Renal pelvis (tissue), 12 donors: ENCODE results near the gene YBX1. TPM values are rescaled to one million over a fixed set of nuclear protein-coding genes. Genes with fewer than 3 reads are reported as not detected.

ENCODE experiments used
- DNase-seq: peaks from one replicate; pipeline ENCODE4 v3.0.0-alpha.2; 2013
- long read RNA-seq, 16 experiments: transcript quantifications; one replicate each; lab custom pipeline, GENCODE V29; 2026
- polyA plus RNA-seq, 3 donors: library from polyadenylated mRNA; unstranded; fragments of 120-200 nt; gene quantifications; one replicate each; pipeline ENCODE4 v1.2.1, GENCODE V29; 2013; ENCODE audit not compliant: insufficient read length in 3 of 3

YBX1 gene
- polyA plus RNA-seq, result 100 to 1,000 TPM; 628 to 660 (median 641) TPM
- long read RNA-seq, donor 1, transcript YBX1-201 (8 exons, 1,514 nt), result major isoform, 201 of 1,070 reads
- long read RNA-seq, donor 1, partial matches to known transcripts, result 866 of 1,070 reads
- long read RNA-seq, donor 1, other reads (novel, unspliced or antisense), result 0 of 1,070 reads
- long read RNA-seq, donor 2, transcript YBX1-201 (8 exons, 1,514 nt), result major isoform, 267 of 996 reads
- long read RNA-seq, donor 2, partial matches to known transcripts, result 728 of 996 reads
- long read RNA-seq, donor 2, other reads (novel, unspliced or antisense), result 0 of 996 reads
- long read RNA-seq, donor 3, transcript YBX1-201 (8 exons, 1,514 nt), result major isoform, 157 of 1,262 reads
- long read RNA-seq, donor 3, partial matches to known transcripts, result 1,099 of 1,262 reads
- long read RNA-seq, donor 3, other reads (novel, unspliced or antisense), result 5 of 1,262 reads
- long read RNA-seq, donor 4, transcript YBX1-201 (8 exons, 1,514 nt), result major isoform, 265 of 1,283 reads
- long read RNA-seq, donor 4, partial matches to known transcripts, result 1,016 of 1,283 reads
- long read RNA-seq, donor 4, other reads (novel, unspliced or antisense), result 0 of 1,283 reads
- long read RNA-seq, donor 5, transcript YBX1-201 (8 exons, 1,514 nt), result major isoform, 50 of 725 reads
- long read RNA-seq, donor 5, partial matches to known transcripts, result 673 of 725 reads
- long read RNA-seq, donor 5, other reads (novel, unspliced or antisense), result 0 of 725 reads
- long read RNA-seq, donor 6, transcript YBX1-201 (8 exons, 1,514 nt), result major isoform, 332 of 1,056 reads
- long read RNA-seq, donor 6, partial matches to known transcripts, result 723 of 1,056 reads
- long read RNA-seq, donor 6, other reads (novel, unspliced or antisense), result 0 of 1,056 reads
- long read RNA-seq, donor 7, transcript YBX1-201 (8 exons, 1,514 nt), result major isoform, 118 of 1,603 reads
- long read RNA-seq, donor 7, partial matches to known transcripts, result 1,477 of 1,603 reads
- long read RNA-seq, donor 7, other reads (novel, unspliced or antisense), result 8 of 1,603 reads
- long read RNA-seq, donor 8, transcript YBX1-201 (8 exons, 1,514 nt), result major isoform, 55 of 424 reads
- long read RNA-seq, donor 8, partial matches to known transcripts, result 369 of 424 reads
- long read RNA-seq, donor 8, other reads (novel, unspliced or antisense), result 0 of 424 reads
- long read RNA-seq, donor 9, transcript YBX1-201 (8 exons, 1,514 nt), result major isoform, 204 of 1,784 reads
- long read RNA-seq, donor 9, partial matches to known transcripts, result 1,573 of 1,784 reads
- long read RNA-seq, donor 9, other reads (novel, unspliced or antisense), result 7 of 1,784 reads
- long read RNA-seq, donor 10, transcript YBX1-201 (8 exons, 1,514 nt), result major isoform, 178 of 1,023 reads
- long read RNA-seq, donor 10, partial matches to known transcripts, result 845 of 1,023 reads
- long read RNA-seq, donor 10, other reads (novel, unspliced or antisense), result 0 of 1,023 reads
- long read RNA-seq, donor 11, transcript YBX1-201 (8 exons, 1,514 nt), result major isoform, 74 of 1,157 reads
- long read RNA-seq, donor 11, partial matches to known transcripts, result 1,082 of 1,157 reads
- long read RNA-seq, donor 11, other reads (novel, unspliced or antisense), result 0 of 1,157 reads
- long read RNA-seq, donor 12, transcript YBX1-201 (8 exons, 1,514 nt), result major isoform, 372 of 1,212 reads
- long read RNA-seq, donor 12, partial matches to known transcripts, result 840 of 1,212 reads
- long read RNA-seq, donor 12, other reads (novel, unspliced or antisense), result 0 of 1,212 reads
- long read RNA-seq, donor 13, transcript YBX1-201 (8 exons, 1,514 nt), result major isoform, 58 of 793 reads
- long read RNA-seq, donor 13, partial matches to known transcripts, result 735 of 793 reads
- long read RNA-seq, donor 13, other reads (novel, unspliced or antisense), result 0 of 793 reads
- long read RNA-seq, donor 14, result 0 reads
- long read RNA-seq, donor 15, transcript YBX1-201 (8 exons, 1,514 nt), result major isoform, 329 of 1,900 reads
- long read RNA-seq, donor 15, partial matches to known transcripts, result 1,563 of 1,900 reads
- long read RNA-seq, donor 15, other reads (novel, unspliced or antisense), result 6 of 1,900 reads
- long read RNA-seq, donor 16, transcript YBX1-201 (8 exons, 1,514 nt), result major isoform, 177 of 1,596 reads
- long read RNA-seq, donor 16, partial matches to known transcripts, result 1,417 of 1,596 reads
- long read RNA-seq, donor 16, other reads (novel, unspliced or antisense), result 0 of 1,596 reads

DNA sequence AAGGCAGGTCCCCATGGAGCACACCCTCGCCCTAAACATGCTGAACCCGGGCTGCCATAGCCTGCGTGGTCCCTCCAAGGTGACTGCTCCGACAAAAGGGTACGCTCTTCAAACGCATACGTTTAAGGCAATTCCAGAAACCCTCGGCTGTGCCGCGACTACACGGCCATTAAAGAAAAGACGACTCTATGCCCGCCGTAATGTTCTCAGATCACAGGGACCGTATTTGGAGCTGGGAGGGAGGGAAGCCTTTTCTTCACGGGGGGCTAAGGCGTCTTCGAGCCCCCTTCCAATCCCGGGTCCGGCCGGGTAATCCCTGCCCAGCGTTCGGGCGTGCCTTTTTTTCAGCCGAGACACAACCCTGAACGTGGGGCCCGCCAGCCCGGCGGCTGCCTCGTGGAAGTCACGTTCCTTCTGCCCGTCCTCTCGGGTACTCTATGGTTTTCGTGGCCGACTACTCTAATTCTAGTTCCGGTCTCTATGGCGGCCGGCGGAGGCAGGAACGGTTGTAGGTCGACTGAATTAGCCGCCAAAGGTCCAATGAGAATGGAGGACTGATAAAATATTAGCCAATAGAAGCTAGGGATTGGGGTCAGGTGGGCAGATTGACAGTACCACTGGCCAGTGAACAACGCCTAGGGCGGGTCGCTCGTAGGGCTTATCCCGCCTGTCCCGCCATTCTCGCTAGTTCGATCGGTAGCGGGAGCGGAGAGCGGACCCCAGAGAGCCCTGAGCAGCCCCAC, at the start of gene YBX1:
Gene YBX1 (plus strand): TSS at position 678 of the 743 bp plus-strand sequence. CDS start 148 bp downstream, outside the sequence.
- DNase-seq, result peak; percentile 99

DNA sequence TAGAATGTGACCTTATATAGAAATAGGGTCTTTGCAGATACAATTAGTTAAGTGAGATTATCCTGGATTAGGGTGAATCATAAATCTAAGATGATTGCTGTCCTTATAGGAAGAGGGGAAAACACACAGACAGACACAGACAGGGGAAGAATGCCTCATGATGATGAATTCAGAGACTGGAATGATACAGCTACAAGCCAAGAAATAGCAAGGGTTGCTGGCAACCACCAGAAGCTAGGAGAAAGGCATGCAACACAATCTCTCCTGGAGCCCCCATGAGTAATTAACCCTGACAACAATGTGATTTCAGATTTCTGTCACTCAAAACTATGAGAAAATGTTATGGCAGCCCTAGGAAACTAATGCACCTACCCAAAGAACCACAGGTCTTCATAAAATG, 43.1 kb upstream of the YBX1 start:
- no peak for DNase-seq

DNA sequence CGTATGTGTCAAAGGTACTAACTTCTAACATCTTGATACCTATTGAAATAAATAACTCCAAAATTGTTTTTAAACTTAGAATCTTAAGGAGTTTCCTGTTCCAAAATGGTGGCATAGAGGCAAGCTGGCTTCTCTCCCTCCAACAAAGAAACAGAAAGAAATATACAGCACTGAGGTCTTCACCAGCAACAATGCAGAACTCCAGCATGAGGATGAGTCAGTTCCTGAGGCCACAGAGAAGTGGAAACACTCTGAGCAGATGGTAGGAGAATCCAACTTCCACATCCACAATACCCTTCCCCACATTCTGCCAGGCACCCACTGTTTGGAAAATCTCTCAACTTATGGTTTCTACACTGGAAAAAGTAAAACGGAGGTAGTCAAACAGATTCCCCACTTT, 36.2 kb upstream of the YBX1 start:
- no peak for DNase-seq

DNA sequence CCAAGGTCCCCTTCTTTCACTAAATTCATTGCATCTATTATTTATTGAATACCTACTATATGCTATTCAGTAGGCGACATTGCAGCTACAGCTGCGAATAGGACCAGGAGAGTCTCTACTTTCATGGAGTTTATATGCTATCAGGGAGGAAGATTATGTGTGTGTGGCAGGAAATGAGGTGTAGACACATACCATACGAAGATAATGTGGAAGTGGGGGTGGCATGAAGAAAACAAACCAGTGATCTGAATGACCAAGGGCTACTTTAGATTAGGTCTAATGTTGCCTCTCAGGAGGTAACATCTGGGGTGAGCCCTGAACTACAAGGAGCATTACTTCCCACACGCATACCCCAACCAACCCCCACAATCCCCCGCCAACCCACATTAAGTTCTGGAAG, 25.0 kb upstream of the YBX1 start:
- DNase-seq, result no peak

DNA sequence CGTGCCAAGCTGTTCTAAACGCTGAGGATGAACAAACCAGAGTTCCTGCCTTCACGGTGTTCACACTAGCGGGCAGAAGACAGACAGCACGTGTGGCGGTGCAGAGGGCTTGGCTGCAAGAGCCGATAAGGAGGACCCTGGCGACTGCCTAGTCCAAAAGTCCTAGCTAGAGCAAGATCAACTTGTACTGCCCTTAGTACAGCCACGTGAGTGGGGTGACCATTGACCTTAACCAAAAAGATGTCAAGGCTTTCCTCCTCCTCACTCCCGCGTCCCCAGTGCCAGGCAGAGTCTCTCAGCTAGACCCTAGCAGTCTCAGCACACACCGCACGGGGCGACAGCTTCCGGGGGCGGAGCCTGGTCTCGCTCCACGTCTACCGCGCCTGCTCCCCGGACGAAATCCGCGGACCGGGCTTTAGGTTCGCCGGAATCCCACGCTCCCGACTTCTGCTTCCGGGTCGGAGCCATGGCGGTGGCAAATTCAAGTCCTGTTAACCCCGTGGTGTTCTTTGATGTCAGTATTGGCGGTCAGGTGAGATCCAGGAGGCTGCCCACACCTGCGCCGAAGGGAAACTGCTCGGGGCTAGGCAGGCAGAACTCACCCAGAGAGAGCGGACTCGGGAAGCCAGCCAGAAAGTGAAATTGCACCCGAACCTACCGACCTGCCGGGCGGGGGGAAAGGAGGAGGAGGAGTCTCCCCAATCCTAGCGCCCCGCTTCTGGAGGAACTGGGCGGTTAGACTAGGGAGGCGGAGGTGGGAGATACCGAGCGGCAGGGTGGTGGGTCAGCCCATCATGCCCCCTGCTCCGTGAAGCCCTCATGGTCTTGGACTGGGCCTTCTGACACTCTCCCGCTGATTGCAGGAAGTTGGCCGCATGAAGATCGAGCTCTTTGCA, 24.0 kb upstream of the YBX1 start, which contains the start of gene PPIH:
Gene PPIH (plus strand): TSS at position 443 of the 896 bp plus-strand sequence. CDS start 24 bp downstream, at position 467.
- peak; percentile 94 for DNase-seq

DNA sequence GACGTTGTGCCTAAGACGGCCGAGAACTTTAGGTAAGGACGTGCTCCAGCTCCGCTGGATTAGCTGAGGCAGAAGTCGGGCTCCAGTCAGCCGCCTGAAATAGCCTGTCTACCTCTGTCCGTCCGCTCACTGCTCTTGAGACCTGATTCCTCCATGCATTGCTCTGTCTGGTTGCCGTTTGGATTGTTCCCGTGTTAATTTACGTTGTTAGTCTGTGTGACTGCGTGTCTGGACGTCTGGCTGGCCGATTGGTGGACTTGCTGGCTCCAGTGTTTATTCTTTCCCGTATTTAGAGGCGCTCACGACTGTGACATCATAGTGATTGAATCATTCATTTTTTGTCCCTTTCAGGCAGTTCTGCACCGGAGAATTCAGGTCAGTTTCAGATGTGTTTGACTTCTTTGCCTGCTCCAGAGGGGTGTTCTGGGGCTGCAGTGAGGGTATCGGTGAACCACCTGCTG, 23.3 kb upstream of the YBX1 start:
- no peak for DNase-seq

DNA sequence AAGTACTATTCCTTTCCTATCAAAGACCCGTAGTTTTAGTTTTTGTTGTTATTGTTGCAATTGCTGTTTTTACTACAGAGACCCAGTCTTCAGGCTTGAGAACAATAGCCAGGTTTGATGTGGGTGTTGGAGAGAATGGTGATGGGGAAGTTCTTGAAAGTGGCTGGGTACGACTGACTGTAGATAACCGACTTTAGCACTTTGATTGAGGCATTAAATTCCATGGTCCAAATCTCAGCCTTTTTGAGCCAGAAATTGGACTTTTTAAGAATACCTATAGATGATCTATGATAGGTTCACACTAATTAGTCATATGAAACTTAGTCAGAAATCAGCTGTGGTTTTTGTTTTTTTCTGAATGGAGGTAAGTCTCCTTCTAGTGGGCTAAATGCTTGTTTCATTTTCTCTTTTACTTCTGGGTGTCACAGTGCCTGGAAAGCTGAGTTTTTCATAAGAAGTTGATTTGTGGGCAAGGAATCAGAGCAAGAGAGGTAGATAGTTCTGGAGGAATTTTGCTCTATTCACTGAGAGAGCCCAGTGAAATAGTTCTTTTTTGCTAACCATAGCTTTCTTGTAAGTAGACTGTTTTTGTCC, 21.2 kb upstream of the YBX1 start:
- DNase-seq, result no peak

DNA sequence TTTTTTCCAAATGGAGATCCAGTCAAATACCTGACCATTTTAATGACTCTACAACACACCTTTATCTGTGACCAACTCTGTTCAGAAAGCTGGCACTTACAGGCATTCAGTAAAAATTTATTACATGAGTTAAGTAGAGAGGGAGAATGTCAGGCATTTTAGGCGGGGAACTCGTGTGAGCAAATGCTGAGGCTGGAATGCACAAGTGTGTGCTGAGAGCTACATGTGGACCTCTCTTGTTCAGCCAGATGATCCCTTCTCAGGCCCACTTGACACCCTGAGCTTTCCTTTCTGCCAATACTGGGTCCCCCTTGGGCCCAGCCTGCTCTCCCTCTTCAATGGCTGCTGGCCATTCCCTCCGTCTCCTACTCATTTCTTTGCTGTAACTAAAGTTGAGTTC, 12.3 kb upstream of the YBX1 start:
- peak; percentile 12 for DNase-seq

DNA sequence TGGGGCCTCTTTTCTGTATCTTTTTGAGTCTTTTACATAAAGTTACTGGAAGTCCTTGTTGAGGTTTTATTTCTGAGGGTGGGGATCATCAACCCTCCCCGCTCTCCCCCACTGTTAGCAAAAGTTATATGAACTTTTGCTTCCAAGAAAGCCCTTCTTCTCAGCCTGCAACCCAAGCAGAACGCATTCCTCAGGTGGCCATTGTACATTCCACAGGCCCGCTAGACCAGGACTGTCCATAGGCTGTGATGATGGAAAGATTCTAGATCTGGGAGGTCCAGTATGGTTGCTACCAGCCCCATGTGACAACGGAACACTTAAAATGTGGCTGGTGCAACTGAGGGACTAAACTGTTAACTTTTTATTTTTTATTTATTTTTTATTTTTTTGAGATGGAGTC, 11.8 kb upstream of the YBX1 start:
- peak; percentile 15 for DNase-seq

DNA sequence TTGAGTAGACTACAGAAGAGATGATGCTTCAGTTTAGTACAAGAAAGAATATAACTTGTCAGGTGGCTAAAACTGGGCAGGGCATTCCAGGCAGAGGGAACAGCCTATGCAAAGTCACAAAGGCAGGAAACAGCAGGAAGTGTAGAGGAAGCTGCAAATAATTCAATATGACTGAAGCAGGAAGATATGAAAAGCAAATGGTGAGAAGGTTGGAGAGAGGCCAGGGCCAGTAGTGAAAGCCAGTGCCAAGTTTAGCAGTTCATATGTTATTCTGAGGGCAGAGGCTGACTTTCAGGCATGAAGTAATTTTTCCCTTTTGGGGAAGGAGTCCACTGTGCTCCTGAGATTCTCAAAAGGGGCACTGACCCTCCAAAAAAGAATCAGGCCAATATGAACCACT, 8.0 kb upstream of the YBX1 start:
- no peak for DNase-seq

DNA sequence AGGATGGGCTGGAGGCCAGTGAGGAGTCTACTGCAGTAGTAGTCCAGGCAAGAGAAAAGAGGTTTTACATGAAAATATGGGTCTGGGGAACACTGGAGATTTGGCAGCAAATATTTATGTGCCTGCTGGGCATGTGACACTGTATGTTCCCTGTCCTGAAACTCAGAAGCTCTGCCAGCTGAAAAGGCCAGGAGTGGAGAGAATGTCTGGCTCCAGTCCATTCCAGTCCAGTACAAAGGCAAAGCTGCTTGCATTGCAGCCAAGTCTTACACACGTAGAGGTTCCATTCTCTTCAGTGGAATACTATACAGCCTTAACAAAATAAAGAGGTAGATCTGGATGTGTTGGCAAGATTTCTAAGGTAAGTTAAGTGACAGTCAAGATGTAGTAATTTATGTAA, 7.5 kb upstream of the YBX1 start:
- DNase-seq, result no peak

DNA sequence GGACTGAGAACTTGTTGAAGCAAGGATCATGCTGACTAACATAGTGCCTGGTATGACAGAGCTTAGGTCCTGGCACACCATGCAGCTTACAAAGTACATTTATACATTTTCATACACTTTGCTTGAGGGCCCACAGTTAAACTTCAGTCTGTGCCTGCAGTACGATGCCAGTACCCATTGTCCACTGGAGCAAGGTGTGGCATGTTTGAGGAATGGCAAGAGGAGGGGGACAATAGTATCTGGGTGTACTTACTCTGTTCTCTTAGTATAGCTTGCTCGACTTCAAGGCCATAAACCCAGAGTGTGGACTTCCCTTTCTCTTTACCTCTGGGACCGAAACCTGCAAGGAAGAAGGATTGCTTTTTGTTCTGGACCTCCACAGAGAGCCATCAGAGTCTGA, 6.8 kb upstream of the YBX1 start:
- DNase-seq, result no peak

DNA sequence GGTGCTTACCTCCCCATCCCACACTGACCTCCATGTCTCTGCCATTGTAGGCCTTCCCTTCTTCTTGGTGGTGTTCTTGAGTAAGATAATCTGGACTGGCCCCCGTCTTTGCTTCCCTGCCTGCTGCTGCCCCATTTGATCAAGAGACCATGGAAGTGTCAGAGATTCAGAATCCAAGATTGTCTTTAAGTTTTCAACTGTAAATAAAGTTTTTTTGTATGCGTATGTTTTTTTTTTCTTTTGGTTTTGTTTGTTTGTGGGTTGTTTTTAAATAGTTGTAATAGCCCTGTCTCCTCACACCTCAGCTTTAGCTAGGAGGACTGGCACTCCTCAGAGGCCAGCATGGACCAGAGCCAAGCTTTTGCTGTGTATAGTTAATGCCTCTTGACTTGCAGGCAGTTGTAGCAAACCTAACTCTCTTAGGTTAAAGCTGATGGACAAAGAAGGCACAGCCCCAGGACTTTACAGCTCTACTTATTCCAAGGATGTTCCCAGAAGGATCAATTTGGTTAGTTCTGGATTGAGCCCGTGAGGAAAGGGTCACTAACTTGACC, 5.6 kb upstream of the YBX1 start:
- no peak for DNase-seq

DNA sequence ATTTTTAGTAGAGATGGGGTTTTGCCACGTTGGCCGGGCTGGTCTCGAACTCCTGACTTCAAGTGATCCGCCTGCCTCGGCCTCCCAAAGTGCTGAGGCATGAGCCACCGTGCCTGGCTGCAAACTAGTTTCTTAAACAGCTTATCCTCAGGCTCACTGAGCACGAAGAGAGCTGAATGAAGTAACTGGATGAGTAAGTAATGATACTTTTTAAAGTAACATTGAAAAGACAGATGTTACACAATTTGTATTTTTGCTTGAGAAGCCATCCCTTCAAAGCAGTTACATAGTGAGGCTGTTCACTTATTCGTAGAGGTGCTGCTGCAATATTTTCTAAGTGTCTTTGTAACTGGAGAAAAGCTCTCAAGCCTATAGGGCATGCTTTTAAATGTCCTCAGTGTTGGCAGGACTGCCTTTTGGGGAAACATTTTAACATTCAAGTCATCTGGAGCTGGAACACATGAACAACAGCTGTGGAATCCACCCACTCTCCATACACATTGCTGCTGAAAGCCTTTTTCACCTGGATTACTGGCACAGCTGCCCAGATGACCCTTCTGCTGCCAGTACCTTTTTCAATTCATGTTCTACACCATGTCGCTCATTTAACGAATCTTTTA, 2.7 kb upstream of the YBX1 start:
- no peak for DNase-seq

DNA sequence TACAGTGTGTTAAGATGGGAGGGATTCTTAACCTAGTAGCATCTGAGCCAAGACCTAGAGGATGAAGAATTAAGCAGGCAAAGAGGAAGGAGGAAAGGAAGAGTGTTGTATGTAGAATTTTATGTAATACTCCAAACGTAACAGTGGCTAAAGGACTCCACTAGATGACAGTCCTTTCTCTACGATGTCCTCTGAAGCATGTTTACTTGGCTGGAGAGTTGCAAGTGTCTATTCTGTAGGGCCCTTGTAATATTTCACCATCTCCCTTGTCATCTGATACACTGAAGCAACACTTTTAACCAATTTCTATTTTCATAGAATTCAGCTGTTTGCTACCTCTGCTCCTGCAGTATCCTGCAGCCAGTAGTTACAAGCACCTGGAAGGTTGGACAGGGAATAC, 2.2 kb upstream of the YBX1 start:
- DNase-seq, result no peak

DNA sequence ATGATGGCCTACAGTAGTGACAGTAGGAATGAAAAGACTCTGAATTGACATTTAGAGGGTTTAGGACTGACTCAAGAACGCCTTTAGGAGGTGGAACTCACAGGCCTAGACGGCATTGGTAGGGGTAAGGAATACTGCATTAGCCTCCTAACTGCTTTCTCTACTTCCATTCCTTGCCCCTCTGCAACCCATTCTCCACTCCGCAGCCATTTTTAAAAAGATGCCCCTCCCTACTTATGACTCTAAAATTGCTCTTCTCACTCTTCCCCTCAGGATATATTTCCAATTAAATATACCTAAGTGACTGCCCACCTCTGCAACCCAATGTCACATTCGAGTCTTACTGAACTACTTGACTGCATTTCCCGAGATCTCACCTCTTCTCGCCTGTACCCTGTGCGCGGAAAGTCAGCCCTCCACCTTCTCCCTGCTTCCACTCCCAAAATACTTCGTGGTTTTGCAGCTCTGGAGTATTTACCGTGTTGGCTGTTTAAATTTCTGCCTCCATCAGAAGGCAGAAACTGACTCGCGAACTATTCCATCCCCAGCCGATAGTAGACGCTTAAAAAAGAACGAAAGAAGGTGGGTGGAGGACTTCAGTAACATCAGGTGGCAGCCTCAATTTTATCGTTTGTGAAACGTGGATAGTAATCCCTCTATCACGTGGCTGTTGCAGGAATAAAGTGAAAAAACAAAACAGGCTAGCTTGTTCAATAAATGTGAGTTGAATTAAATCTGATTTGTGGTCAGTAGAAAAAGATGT, 1.1 kb upstream of the YBX1 start:
- DNase-seq, result no peak
